C4-2B (cell line): ENCODE data around the gene CBLL1.

ENCODE experiments used
- H3K27ac ChIP-seq: fragments of 450-650 bp; 2 replicates; pipeline ENCODE4 v1.5.1; 2017
- CTCF ChIP-seq: fragments of 450-650 bp; conservative IDR thresholded peaks from 2 replicates; pipeline ENCODE4 v1.5.1; 2017; ENCODE audit warnings: mild to moderate bottlenecking
- ZFX ChIP-seq: fragments of 450-650 bp; IDR thresholded peaks from 2 replicates; pipeline ENCODE4 v1.6.1; 2017

The CBLL1 gene

DNA sequence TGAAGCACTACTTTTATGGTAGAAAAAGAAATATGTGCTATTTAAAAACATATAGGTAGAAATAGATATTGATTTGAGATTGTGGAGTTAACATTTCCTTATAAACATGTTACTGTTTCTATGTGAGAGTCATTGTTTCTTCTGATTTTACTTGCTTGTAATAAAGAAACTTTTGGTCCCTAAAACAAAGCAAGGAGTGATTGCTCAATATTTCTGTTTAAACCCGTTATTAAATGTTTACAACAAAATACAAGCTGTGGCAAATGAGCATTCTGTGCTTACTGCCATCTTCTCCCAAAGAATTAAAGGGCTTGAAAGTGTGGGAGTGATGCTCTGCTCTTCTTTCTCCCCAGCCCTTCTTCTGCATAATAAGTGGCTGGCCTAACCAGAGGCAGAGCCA is 22.7 kb upstream of the CBLL1 start:
- TF ChIP-seq CTCF (no peak), ZFX (no peak)
- H3K27ac ChIP-seq: no peak overlapping the region

- no peak overlapping the region for H3K27ac ChIP-seq
- no peak for TF ChIP-seq CTCF
- TF ChIP-seq ZFX: no peak
These were observed 20.7 kb upstream of the CBLL1 start for GRCh38 chr7:107723255-107723654.

DNA sequence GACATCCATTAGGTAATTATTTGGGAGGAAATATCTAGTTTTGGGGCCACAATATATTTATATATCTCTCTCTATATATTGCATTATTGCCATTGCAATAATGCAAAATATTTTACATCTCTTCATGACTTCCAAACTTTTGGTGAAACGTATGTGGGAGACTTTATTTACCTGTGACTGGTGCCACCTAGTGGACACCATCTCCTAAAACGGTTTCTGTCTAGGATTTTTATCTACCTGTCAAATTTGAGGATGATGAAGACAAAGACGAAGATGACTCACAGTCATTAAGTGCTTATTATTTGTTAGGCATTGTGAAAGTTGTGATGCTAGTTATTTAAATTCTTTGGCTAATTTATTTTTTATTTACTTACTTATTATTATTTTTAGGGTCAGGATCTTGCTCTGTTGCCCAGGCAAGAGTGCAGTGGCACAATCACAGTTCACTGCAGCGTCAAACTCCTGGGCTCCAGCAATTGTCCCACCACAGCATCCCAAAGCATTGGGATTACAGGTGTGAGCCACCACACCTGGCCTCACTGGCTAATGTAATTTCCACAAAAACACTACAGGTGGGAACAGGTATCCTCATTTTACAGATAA is 18.7 kb upstream of the CBLL1 start:
- no peak overlapping the region for H3K27ac ChIP-seq
- TF ChIP-seq ZFX (no peak), CTCF (peak; percentile 87)

- TF ChIP-seq ZFX (no peak), CTCF (no peak)
- H3K27ac ChIP-seq: no peak overlapping the region
These were observed 17.4 kb upstream of the CBLL1 start for GRCh38 chr7:107726356-107727130.

DNA sequence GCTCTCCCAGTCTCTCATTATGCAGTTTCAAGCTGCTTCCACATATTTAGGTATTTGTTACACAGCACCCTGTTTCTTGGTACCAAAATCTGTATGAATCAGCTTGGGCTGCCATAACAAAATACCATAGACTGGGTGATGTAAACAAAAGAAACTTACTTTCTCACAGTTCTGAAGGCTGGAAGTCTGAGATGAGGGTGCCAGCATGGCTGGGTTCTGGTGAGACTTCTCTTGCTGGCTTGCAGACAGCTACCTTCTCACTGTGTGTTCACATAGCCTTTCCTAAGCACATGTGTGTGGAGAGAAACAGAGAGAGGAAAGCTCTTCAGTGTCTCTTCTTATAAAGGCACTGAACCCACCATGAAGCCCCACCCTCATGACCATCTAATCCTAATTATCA is 15.7 kb upstream of the CBLL1 start:
- H3K27ac ChIP-seq: no peak overlapping the region
- no peak for TF ChIP-seq CTCF
- no peak for TF ChIP-seq ZFX

GRCh38 chr7:107742678-107743566 is 1.0 kb upstream of the CBLL1 start:
- TF ChIP-seq CTCF: no peak
- TF ChIP-seq ZFX: no peak
- peak overlapping the region; percentile 88 for H3K27ac ChIP-seq

- no peak for TF ChIP-seq CTCF
- peak; percentile 33 for TF ChIP-seq ZFX
- H3K27ac ChIP-seq: peak overlapping the region; percentile 88
These were observed 406 bp downstream of the CBLL1 start for GRCh38 chr7:107744345-107744750.
